DLD1 (cell line): Measurements from ENCODE around the gene VANGL1.

Experiments
- in situ Hi-C: cut with HindIII; loops from 2 replicates; pipeline ENCODE4 v1.10.0; 2017; ENCODE audit warnings: low sequenced_read_pairs

Gene VANGL1

GRCh38 chr1:115690972-115691371, 49.2 kb downstream of the VANGL1 start:
- in situ Hi-C loops: no loop called here

DNA sequence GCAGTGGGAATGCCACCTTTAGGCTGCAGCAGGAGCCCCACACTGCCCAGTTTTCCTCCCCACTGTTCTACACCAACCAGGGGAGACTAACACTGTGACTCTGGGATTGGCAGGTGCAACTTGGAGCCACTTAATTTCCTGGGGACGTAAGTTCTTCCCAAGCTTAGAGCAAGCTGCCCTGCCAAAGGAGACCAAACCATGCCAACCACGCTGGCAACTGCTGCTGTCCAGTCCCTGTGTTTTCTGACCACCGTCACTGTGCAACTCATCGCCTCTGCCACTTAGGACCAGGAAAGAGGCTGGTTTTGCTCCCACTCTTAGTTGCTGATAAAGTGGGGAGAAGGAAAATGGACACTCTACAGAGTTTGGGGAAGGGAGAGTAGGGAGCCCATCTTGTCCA, 50.5 kb downstream of the VANGL1 start:
- in situ Hi-C loops: no loop called here

DNA sequence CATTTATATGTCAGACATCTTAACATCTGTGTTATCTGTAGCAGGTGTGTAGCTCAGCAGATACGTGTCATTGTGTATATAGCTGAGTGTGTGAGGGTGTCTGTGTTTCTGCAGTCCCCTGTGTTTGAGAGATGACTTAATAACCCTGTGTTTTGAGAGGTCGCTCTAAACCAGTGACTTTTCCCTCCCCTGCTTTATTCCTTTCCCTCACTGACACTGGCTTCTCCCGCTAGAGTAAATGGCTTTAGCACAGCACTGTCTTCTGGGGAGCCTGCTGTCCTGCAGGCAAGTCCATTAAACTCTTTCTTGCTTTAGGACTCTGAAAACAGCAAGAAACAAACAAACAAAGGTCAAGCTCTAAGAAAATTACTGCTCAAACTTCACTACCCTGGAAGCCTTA, 53.0 kb downstream of the VANGL1 start:
- in situ Hi-C loops: loop anchor here (5.0 kb wide), 1 partner anchor 67 kb away; no protein-coding TSS in a partner anchor

GRCh38 chr1:115697619-115698018, 55.8 kb downstream of the VANGL1 start:
- in situ Hi-C loops: loop anchor here (5.0 kb wide), 1 partner anchor 65 kb away; no protein-coding TSS in a partner anchor

GRCh38 chr1:115701090-115701489, 59.3 kb downstream of the VANGL1 start:
- in situ Hi-C loops: no loop called here

DNA sequence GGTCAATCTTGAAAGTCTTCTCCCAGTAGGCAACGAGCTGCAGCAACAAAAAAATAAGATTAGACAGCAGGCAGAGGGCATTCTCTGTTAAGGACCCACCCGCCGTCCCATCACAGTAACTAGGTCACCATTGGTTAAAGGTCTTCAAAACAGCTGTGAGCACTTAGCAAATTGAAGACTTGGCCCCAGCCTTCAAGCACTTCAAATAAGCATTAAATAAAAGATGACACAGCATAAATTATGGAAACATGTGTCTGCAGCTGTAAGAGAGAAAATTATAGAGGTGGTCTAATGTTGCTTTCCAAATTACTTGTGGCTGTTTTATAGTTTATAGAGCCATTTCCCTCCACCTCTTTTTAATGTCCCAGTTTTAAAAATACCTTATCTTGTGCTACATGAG, 61.2 kb downstream of the VANGL1 start:
- in situ Hi-C loops: no loop called here

DNA sequence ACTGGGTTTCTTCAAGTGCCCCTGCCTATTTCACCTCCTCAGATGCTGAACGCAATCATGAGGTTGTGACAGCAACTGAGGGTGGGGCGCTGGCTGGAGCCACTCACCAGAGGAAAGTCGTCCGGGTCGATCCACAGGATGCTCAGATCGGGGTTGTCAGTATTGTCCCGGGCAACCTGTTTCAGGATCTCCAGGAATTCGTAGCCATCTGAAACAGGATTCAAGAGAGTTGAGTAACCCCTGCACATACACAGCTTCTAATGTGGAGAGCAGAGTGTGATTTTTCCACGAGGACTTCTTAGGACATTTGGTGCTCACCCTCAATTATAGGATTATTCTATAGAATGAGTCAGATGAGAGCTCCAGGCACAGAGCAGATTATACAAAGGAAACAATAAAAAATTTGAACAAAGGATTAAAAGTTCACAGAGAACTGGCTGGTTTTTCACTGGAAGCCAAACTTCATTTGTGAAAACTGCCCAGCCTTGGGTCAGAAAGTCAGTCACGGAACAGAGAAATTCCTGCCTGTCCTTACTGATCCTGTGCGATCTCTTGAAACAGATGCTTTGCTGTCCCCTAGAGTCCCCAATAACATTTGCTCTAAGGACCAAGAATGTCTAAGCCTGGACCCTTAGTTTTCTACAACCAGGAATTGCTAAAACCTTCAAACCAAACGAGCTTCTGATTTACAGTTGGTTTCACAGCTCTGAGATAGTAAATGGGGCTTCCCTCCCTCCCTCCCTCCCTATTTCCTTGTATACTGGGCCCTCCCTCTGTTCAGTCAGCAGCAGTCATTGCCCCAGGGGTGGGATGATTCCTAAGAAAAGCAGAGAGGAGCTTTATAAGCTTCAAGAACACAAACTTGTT, 63.5 kb downstream of the VANGL1 start:
- in situ Hi-C loops: no loop called here

- in situ Hi-C loops: no loop called here
These were observed 64.2 kb downstream of the VANGL1 start for GRCh38 chr1:115705963-115706362.

DNA sequence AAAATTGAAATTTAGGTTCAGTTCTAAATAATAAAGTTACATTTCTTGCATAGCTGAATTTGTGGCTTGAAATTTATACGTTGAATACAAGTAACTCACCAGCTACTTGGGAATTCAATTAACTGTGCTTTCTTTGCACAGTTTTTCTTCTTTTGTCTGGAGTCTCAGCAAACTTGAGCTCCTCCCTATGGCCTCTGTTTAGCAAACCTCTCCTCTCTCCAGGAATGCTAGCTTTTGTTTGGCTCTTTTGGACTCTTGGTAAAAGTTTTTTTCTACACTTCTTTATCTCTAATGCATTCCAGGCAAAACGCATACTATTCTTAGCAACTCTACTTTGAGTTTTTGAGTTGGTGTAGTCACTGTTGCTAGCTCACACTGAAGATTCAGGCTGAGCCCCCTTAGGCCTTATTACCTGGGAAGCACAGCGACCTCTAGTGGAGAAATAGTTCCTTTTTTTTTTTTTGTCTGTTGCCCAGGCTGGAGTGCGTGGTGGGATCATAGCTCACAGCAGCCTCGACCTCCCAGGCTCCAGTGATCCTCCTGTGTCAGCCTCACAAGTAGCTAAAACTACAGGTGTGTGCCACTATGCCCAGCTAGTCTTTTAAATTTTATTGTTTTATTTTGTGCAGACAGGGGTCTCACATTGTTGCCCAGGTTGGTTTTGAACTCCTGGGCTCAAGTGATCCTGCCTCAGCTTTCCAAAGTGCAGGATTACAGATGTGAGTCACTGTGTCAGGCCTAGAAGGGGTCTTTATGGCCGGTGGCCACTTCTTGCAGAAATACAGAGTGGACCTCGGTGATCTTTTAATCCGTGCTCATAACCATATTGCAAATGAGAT, 65.0 kb downstream of the VANGL1 start:
- in situ Hi-C loops: no loop called here

DNA sequence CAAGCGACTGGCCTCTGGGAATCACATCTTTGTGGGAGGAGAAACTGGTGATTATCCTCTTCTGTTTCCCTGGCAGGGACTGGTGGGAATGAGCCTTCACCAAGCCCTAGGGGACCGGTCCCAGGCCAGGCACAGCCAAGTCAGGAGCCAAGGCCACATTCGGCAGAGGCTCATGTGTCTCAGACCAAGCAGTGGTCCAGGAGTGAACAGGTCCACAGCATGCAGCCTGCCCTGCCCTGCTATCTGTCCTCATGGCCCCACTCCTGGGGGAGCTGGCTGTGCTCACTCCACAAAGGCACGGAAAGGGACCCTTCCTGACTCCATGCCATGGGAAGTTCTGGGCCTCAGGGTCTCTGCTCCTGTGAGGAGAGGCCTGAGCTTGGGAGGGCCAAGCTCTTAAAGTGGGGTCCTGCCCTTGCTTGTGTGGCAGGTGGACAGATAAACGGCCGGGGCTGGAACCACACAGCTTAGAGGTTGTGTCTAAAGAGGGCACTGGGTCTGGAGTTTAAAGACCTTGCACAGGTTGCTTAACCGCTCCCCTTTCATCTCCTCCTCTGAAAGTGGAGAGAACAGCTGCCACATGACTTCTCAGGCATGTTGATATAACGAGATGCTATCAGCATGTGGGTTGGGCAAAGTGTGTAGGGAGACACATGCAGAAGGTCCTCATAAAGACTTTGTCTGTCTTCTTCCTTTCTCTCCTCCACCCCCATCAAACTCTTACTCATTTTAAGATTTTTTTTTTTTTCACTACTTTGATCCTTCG, 69.3 kb downstream of the VANGL1 start:
- in situ Hi-C loops: no loop called here

DNA sequence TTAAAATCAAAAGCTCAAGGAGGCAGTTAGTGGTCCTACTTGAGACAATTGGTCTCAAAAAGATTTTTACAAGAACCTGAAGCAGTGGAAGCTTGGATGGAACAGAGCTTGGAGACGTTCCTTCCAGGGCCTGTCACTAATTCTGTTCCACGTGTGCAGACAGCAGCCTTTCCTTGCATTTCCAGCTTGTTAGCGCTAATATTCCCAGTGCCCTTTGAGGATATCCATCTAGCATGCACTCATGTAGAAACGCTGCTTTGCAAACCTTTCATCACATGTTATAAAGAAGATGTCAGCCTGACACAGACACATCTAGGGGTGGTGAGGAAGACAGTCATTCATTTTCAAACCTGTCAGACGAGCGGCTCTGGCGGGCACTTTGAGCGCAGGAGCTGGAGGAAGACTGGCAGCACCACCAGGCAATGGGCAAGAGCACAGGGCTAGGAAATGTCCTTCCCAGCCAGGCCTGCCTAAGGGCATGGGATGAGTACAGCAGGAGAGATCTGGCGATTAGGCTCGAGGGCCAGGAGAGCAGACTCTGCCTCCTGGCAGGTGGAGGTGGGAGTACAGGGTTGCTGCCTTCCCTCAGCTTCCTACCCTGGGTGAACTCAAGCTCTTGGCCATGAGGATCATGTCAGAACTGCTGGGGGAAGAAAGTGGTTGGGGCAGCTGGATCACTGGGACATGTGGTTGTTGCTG, 71.3 kb downstream of the VANGL1 start:
- in situ Hi-C loops: no loop called here

- in situ Hi-C loops: no loop called here
These were observed 72.1 kb downstream of the VANGL1 start for GRCh38 chr1:115713906-115714305.

DNA sequence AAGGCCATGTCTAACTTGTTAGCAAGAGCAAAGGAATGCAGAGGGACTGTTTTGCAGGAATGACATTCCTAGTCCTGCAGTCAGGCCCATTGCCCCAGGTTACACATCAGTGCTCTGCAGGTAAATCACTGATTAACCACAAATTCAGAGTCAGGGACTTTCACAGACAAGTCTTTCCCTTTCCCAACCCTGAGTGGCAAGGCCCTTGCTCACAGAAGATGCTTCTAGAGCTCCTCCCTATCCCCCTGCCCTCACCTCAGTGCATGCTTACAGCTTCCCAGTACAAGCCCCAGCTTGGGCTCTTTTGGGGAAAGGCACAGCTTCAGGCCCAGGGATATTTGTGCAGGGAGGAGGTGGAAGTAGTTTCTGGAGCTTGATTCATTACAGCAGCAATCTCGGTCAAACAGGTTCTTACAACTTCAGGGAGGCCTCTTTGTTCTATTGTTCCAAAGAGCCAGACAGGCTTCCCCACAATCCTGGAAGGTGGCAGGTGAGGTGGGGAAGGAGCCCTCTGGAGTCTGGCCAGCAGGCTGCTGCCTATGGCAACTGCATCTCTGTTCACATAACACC, 72.9 kb downstream of the VANGL1 start:
- in situ Hi-C loops: no loop called here

DNA sequence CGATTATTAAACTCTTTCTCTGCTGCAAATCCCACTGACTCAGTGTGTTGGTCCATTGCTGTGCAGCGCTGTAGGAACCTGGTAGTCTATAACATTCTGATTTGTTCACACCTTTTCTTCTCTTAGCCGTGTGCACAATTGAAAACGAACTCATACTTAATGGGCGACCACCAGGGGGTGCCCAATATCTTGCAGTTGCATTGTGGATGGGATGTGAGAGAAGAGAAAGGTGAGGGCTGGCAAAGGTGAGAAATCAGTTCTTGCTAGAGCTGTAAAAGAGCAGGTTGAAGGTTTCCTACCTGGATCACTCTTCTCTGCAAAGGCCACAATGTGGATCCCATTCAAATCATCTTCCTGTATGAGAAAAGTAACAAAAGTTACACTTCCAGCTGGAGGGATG, 75.8 kb downstream of the VANGL1 start:
- in situ Hi-C loops: no loop called here

GRCh38 chr1:115718011-115718754, 76.4 kb downstream of the VANGL1 start:
- in situ Hi-C loops: no loop called here

DNA sequence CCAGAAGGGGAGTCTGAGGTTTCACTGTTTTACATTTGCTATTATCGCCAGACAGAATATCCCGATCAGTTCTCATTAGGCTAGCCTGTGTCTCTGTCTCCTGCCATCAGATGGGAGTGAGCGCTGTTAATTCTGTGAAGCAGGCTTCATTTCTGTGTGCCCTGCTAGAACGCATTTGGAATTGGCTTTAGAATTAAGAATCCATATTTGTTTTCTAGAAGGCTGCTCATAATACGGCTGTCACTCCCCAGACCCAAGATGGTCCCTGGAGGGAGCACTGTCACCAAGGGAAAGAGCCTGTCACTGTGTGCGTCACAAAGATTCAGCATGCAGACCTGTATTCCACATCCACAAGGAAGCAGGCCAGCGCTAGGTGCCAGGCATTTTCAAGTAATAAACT, 77.5 kb downstream of the VANGL1 start:
- in situ Hi-C loops: no loop called here

- in situ Hi-C loops: no loop called here
These were observed 80.5 kb downstream of the VANGL1 start for GRCh38 chr1:115722221-115722620.

GRCh38 chr1:115723756-115724155, 82.0 kb downstream of the VANGL1 start:
- in situ Hi-C loops: no loop called here

DNA sequence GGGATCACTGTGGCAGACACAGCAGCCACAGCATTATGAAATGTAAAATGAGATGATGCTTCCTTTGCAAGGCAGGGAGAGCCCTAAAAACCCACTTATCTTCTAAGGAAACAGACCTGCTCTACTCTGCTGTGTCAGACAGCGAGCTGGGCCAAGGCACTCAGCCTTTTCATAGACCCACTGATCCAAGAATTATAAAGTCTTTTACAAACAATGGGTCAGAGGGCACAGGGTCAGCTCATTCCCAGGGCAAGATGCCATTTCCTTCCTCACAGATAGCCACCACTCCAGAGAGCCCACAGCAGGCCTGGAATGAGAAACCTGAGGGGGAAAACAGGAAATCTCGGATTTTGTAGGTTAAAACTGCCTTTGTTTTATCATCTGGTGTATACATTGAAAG, 83.8 kb downstream of the VANGL1 start:
- in situ Hi-C loops: loop anchor here (25.0 kb wide), 1 partner anchor 88 kb away; the partner anchor contains the start of gene VANGL1
